ENCODE data around the gene KSR2. TPM values are rescaled to one million over a fixed set of nuclear protein-coding genes. Genes with fewer than 3 reads are reported as not detected.

The KSR2 gene
- total RNA-seq, 1 experiment from 2014 or later, result 1.3 TPM

DNA sequence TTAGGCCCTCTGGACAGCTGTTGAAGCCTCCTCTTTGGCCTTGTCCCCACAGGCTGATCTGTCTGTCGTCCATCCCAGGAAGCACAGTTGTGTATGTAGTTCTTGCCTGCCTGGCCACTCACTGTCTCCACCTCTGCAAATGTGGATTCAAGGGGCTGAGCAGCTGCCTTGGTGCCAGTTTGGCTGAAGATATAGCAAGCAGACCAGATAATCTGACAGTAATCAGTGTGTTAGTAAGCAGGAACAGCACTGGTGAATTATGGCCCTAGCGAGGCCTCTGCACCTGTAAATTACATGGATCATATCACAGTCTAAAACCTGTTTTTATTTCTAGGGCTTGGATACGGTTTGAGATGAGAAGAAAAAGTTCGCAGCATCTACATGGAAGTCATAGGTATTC, 324.8 kb downstream of the KSR2 start:
- H3K27me3 Mint-ChIP-seq (ENCODE audit: low read depth), result no peaks in the 10 kb centered on the region; the same call in none of the 2 replicates
- no peak overlapping the region for H2BK20ac ChIP-seq (ENCODE audit: low read depth, low read length, poor library complexity, severe bottlenecking)
- H4K5ac ChIP-seq (ENCODE audit: insufficient read length, low read depth, low read length), result no peak overlapping the region
- no peak overlapping the region for H3K4me3 Mint-ChIP-seq
- no peak overlapping the region for H3K27ac ChIP-seq (ENCODE audit: insufficient read length, low read depth, low read length)
- H3K9me3 ChIP-seq (ENCODE audit: control insufficient read depth, low read depth, low read length), result no peaks in the 10 kb centered on the region
- H3K14ac ChIP-seq (ENCODE audit: insufficient read depth, low read length), result no peak overlapping the region
- no peak overlapping the region for H2BK15ac ChIP-seq (ENCODE audit: low read depth, low read length)
- no peak overlapping the region for H3K9ac ChIP-seq (ENCODE audit: extremely low read depth, insufficient read length, low read length)
- no peaks in the 10 kb centered on the region for H3K79me2 ChIP-seq (ENCODE audit: insufficient read depth, low read length)
- WGBS (ENCODE audit: extremely low coverage, insufficient read length, low lambda C conversion rate), result no CpG with 5 or more reads among the region's 4 CpGs
- H3T11ph ChIP-seq (ENCODE audit: low read length), result no peak overlapping the region
- H2BK5ac ChIP-seq (ENCODE audit: insufficient read length, low read length), result no peak overlapping the region
- peak overlapping the region in 1 of 3 experiments; percentile 34; a peak in 1 of 7 replicates for H3K27ac Mint-ChIP-seq
- no peak overlapping the region for H2BK12ac ChIP-seq (ENCODE audit: insufficient read length, low read depth, low read length)
- H4K91ac ChIP-seq (ENCODE audit: insufficient read length, low read depth, low read length), result no peak overlapping the region
- H2AFZ ChIP-seq (ENCODE audit: low read length), result no peak overlapping the region
- H3K56ac ChIP-seq (ENCODE audit: insufficient read length, low read depth, low read length), result no peak overlapping the region
- no peak overlapping the region for H3K23ac ChIP-seq (ENCODE audit: insufficient read length, low read depth, low read length)
- H3K79me1 ChIP-seq (ENCODE audit: insufficient read depth, low read depth, low read length, poor library complexity, severe bottlenecking), result no peaks in the 10 kb centered on the region
- TF ChIP-seq, protein P1, sequence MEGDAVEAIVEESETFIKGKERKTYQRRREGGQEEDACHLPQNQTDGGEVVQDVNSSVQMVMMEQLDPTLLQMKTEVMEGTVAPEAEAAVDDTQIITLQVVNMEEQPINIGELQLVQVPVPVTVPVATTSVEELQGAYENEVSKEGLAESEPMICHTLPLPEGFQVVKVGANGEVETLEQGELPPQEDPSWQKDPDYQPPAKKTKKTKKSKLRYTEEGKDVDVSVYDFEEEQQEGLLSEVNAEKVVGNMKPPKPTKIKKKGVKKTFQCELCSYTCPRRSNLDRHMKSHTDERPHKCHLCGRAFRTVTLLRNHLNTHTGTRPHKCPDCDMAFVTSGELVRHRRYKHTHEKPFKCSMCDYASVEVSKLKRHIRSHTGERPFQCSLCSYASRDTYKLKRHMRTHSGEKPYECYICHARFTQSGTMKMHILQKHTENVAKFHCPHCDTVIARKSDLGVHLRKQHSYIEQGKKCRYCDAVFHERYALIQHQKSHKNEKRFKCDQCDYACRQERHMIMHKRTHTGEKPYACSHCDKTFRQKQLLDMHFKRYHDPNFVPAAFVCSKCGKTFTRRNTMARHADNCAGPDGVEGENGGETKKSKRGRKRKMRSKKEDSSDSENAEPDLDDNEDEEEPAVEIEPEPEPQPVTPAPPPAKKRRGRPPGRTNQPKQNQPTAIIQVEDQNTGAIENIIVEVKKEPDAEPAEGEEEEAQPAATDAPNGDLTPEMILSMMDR (conservative IDR thresholded peaks at IDR 0.05), result no peak
- H3K4me2 ChIP-seq (ENCODE audit: insufficient read depth, insufficient read length, low read length), result no peak overlapping the region
- H3K4me1 ChIP-seq (ENCODE audit: insufficient read depth, low read length), result no peaks in the 10 kb centered on the region
- H3K36me3 Mint-ChIP-seq (ENCODE audit: insufficient read depth in 1 of 3, low read depth in 3 of 3), result no peaks in the 10 kb centered on the region; a peak in 1 of 7 replicates
- no peak overlapping the region for H2BK120ac ChIP-seq (ENCODE audit: low read depth, low read length, poor library complexity, severe bottlenecking)
- H3K9me3 Mint-ChIP-seq, result no peaks in the 10 kb centered on the region
- no peak overlapping the region for H4K8ac ChIP-seq (replicated peaks; ENCODE audit: insufficient read length, low read depth, low read length)
- no peaks in the 10 kb centered on the region for H4K20me1 ChIP-seq (ENCODE audit: control insufficient read depth, insufficient read depth, insufficient read length)
- H3K23me2 ChIP-seq (ENCODE audit: insufficient read length, low read depth, low read length, poor library complexity, severe bottlenecking), result no peaks in the 10 kb centered on the region
- no peak overlapping the region for H3K4ac ChIP-seq (ENCODE audit: low read depth, low read length)
- DNase-seq, result no peak
- no peak overlapping the region for H2AK5ac ChIP-seq (ENCODE audit: insufficient read length, low read length)
- no peaks in the 10 kb centered on the region for H3K27me3 ChIP-seq (ENCODE audit: insufficient read depth, low read length)
- peaks cover 0 to 5% of the 10 kb centered on the region in 2 experiments; a peak in 3 of 4 replicates for H3K4me1 Mint-ChIP-seq
- H3K18ac ChIP-seq (ENCODE audit: insufficient read length, low read depth, low read length), result no peak overlapping the region

All from H9 (cell line).